ENCODE data around the gene USP2. TPM values are rescaled to one million over a fixed set of nuclear protein-coding genes. Genes with fewer than 3 reads are reported as not detected.

The USP2 gene
- total and polyA plus RNA-seq, 2 of the 8 experiments (the other 6 are each of a cell fraction or from before 2014, with no cell fraction given), result 2.2 to 6.9 TPM

GRCh38 chr11:119424276-119424675 lies 42.8 kb upstream of the USP2 start:
- Histone ChIP-seq H3K27me3 (replicated peaks in 1 of 4; ENCODE audit: control insufficient read depth in 3 of 4, extremely low read depth in 1 of 4, insufficient read depth in 3 of 4, low read length in 3 of 4) (no peaks in the 10 kb centered on the region; a peak in 1 of 7 replicates), H3K36me3 (ENCODE audit: control insufficient read depth in 2 of 4, insufficient read depth in 4 of 4, low read length in 3 of 4) (peaks cover 10 to 16% (median 11%) of the 10 kb centered on the region in 4 experiments), H3K79me2 (ENCODE audit: control insufficient read depth in 1 of 2, insufficient read depth in 2 of 2, low read length in 2 of 2) (peaks cover 0 to 36% of the 10 kb centered on the region in 2 experiments; a peak in 2 of 4 replicates), H4K5ac (ENCODE audit: insufficient read length, low read depth, low read length) (no peak overlapping the region), H3K9me3 (ENCODE audit: insufficient read depth in 2 of 2, low read depth in 1 of 2, low read length in 1 of 2) (no peaks in the 10 kb centered on the region), H3K9ac (replicated peaks in 1 of 4; ENCODE audit: extremely low read depth in 1 of 4, low read depth in 3 of 4, low read length in 3 of 4) (no peak overlapping the region), H3K18ac (ENCODE audit: extremely low read depth, low read length) (0 out of 2 replicates have a peak overlapping the region, but pooled peaks have one; percentile 81), H3K56ac (replicated peaks; ENCODE audit: insufficient read length, low read depth, low read length) (no peak overlapping the region), H3K4me2 (ENCODE audit: insufficient read depth in 1 of 2, low read depth in 2 of 2, low read length in 2 of 2) (no peak overlapping the region; a peak in 1 of 4 replicates), H2BK12ac (ENCODE audit: low read depth, low read length) (peak overlapping the region; percentile 82; the same call in 1 of the 2 replicates), H4K91ac (replicated peaks; ENCODE audit: insufficient read length, low read length) (peak overlapping the region; percentile 86), H2BK120ac (replicated peaks; ENCODE audit: low read depth, low read length) (no peak overlapping the region), H3K4me3 (ENCODE audit: extremely low read depth in 1 of 4, insufficient read depth in 2 of 4, low read depth in 3 of 4, low read length in 4 of 4) (no peak overlapping the region), H3K27ac (ENCODE audit: low read depth, low read length) (no peak overlapping the region), H3K79me1 (ENCODE audit: low read depth, low read length) (peaks cover 20% of the 10 kb centered on the region), H3K4ac (replicated peaks; ENCODE audit: insufficient read length, low read depth, low read length) (no peak overlapping the region), H4K20me1 (replicated peaks in 1 of 2; ENCODE audit: control insufficient read depth in 1 of 2, insufficient read depth in 2 of 2, low read length in 2 of 2) (peaks cover 6 to 12% of the 10 kb centered on the region in 2 experiments), H3K14ac (ENCODE audit: insufficient read length) (no peak overlapping the region), H2BK20ac (ENCODE audit: low read length) (peak overlapping the region; percentile 29; the same call in 1 of the 2 replicates), H2BK5ac (ENCODE audit: low read depth, low read length) (0 out of 2 replicates have a peak overlapping the region, but pooled peaks have one; percentile 47), H2AK5ac (ENCODE audit: low read depth, low read length) (0 out of 2 replicates have a peak overlapping the region, but pooled peaks have one; percentile 87), H2BK15ac (ENCODE audit: low read length) (peak overlapping the region; percentile 90; the same call in 1 of the 2 replicates), H3K23ac (ENCODE audit: insufficient read length) (no peak overlapping the region), H2AFZ (ENCODE audit: low read length) (no peak overlapping the region), H3K4me1 (replicated peaks in 1 of 4; ENCODE audit: control insufficient read depth in 3 of 4, insufficient read depth in 4 of 4, low read length in 3 of 4) (peaks cover 14 to 34% (median 24%) of the 10 kb centered on the region in 4 experiments), H4K8ac (ENCODE audit: extremely low read depth, insufficient read depth, low read length) (no peak overlapping the region), H3K23me2 (ENCODE audit: low read depth, low read length) (peaks cover 12% of the 10 kb centered on the region)
- 88% methylated on average over 3 of the region's 3 CpGs; no CpG with 5 or more reads in 1 of the 2 experiments for WGBS, 2 experiments (ENCODE audit: extremely low coverage in 1 of 2, insufficient coverage in 1 of 2, insufficient read length in 1 of 2, insufficient replicate concordance in 2 of 2, low coverage in 1 of 2, low lambda C conversion rate in 2 of 2, missing lambda C conversion rate in 1 of 2)
- CTCF ChIA-PET (ENCODE audit: partially characterized antibody), result interaction anchor here (0.5 to 2.6 kb wide), 6 partner anchors 43 to 1108 kb away, joined by 3 to 13 read pairs (median 6); partner anchors contain the start of gene USP2
- DNase-seq (ENCODE audit: low read depth in 1 of 2, low spot score in 2 of 2) (no peak), FAIRE-seq (no peak)
- POLR2A ChIA-PET (ENCODE audit: partially characterized antibody), result interaction anchor here (0.8 to 7.0 kb wide), 4 partner anchors 7 to 498 kb away, joined by 3 to 50 read pairs (median 4); no protein-coding TSS in a partner anchor
- TF ChIP-seq KDM1A (IDR thresholded peaks at IDR 0.05; ENCODE audit: borderline replicate concordance, low read length) (no peak), CTCF (IDR thresholded peaks at IDR 0.05; ENCODE audit: control extremely low read depth in 1 of 3, insufficient read depth in 1 of 3, low read depth in 1 of 3, low read length in 3 of 3) (no peak), TAF1 (IDR thresholded peaks at IDR 0.05; ENCODE audit: low read depth, low read length) (no peak), CREB1 (IDR thresholded peaks at IDR 0.05) (no peak), ATF3 (IDR thresholded peaks at IDR 0.05; ENCODE audit: insufficient read depth, low read depth, low read length) (no peak), EP300 (IDR thresholded peaks at IDR 0.05; ENCODE audit: borderline replicate concordance in 1 of 2, low read depth in 2 of 2, low read length in 2 of 2) (no peak), SIN3A (conservative IDR thresholded peaks at IDR 0.05 in 1 of 2, IDR thresholded peaks at IDR 0.05 in 1 of 2; ENCODE audit: low read depth in 1 of 2, low read length in 2 of 2) (no peak), RAD21 (IDR thresholded peaks at IDR 0.05 in 1 of 2, conservative IDR thresholded peaks at IDR 0.05 in 1 of 2; ENCODE audit: low read depth in 2 of 2, low read length in 2 of 2) (no peak)
